Stomach (tissue), 4 donors: ENCODE data around the gene GPS1.

Source experiments
- EP300 ChIP-seq: sonication (generic); formaldehyde crosslinking; IDR thresholded peaks from one replicate; pipeline ENCODE4 v1.6.1; 2017; ENCODE audit warnings: antibody characterized with exemption
- POLR2A ChIP-seq, 4 donors: fragments of 450-650 bp; IDR thresholded peaks; one replicate each; pipeline ENCODE4 v1.6.1; 2016; ENCODE audit warnings: antibody characterized with exemption in 4 of 4, control low read depth in 2 of 4, mild to moderate bottlenecking in 1 of 4, moderate library complexity in 1 of 4
- POLR2AphosphoS5 ChIP-seq, 3 donors: sonication (generic); formaldehyde crosslinking; IDR thresholded peaks; one replicate each; pipeline ENCODE4 v1.6.1; 2016; ENCODE audit warnings: antibody characterized with exemption in 3 of 3
- TF ChIP-seq, protein P1 (sequence below), 7 experiments: fragments of 450-650 bp in 4 of 7; fragments of 200-600 bp in 3 of 7; sonication (generic) in 3 of 7; IDR thresholded peaks; one replicate each; pipeline ENCODE4 v1.5.1; 2016 to 2019; ENCODE audit warnings: antibody characterized with exemption in 7 of 7, control low read depth in 2 of 7, mild to moderate bottlenecking in 1 of 7

DNA sequence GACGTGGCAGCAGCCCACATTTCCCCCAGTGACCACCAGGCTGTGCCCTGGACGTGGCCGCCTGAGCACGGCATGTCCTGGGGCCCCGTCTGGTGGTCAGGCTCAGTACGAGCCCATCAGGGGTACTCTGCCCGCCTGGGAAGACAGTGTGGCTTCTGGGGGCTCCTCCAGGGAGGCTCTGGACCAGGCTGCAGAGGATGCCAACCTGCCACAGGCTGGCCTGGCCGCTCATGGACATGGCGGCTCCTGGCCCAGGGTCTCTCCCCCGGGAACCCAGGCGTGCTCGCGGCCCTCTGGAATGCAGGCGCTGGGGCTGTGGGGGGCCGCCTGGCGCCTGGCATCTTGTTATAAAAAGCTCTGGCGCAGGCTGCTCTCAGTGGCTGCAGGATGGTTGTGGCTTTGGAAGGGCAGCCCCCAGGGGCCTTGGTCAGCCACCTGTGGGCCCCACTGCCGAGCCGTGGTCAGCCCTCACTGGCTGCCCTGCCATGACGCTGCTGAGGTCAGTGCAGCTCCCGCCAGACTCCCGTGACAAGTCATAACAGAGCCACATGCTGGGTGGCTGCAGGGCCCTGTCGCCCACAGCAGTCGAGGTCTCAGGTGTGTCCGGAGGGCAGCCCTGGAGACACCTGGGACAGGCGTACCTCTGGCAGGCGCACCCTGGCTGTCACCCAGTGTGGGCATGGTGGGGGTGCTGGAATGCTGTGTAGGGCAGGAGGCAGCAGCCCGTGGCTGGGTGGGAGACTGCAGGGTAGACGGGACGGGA is 44.0 kb upstream of the GPS1 start:
- TF ChIP-seq EP300 (no peak), POLR2AphosphoS5 (IDR thresholded peaks at IDR 0.05) (no peak), POLR2A (IDR thresholded peaks at IDR 0.05) (no peak)
- TF ChIP-seq, protein P1, sequence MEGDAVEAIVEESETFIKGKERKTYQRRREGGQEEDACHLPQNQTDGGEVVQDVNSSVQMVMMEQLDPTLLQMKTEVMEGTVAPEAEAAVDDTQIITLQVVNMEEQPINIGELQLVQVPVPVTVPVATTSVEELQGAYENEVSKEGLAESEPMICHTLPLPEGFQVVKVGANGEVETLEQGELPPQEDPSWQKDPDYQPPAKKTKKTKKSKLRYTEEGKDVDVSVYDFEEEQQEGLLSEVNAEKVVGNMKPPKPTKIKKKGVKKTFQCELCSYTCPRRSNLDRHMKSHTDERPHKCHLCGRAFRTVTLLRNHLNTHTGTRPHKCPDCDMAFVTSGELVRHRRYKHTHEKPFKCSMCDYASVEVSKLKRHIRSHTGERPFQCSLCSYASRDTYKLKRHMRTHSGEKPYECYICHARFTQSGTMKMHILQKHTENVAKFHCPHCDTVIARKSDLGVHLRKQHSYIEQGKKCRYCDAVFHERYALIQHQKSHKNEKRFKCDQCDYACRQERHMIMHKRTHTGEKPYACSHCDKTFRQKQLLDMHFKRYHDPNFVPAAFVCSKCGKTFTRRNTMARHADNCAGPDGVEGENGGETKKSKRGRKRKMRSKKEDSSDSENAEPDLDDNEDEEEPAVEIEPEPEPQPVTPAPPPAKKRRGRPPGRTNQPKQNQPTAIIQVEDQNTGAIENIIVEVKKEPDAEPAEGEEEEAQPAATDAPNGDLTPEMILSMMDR (IDR thresholded peaks at IDR 0.05): no peak
